Fibroblast of lung (primary cell): ENCODE data around the gene IGF2BP2. TPM values are rescaled to one million over a fixed set of nuclear protein-coding genes. Genes with fewer than 3 reads are reported as not detected.

Experiments used
- DNase-seq, 2 donors: peaks; one replicate each; pipeline versions ENCODE4 v3.0.0 to v3.0.0-alpha.2; 2010; ENCODE audit warnings: low read depth in 2 of 2
- H2AFZ ChIP-seq: 2 replicates; pipeline ENCODE4 v1.5.1; 2012; ENCODE audit warnings: low read length, control low read depth, inconsistent platforms
- H3K27ac ChIP-seq: 2 replicates; pipeline ENCODE4 v1.5.1; 2011; ENCODE audit warnings: low read length, control low read depth; ENCODE audit not compliant: insufficient read depth
- H3K27me3 ChIP-seq: 2 replicates; pipeline ENCODE4 v1.5.1; 2011; ENCODE audit warnings: mild to moderate bottlenecking, low read length; ENCODE audit not compliant: control insufficient read depth, insufficient read depth
- H3K36me3 ChIP-seq: 2 replicates; pipeline ENCODE4 v1.5.1; 2011; ENCODE audit warnings: low read length; ENCODE audit not compliant: control insufficient read depth, insufficient read depth
- H3K4me1 ChIP-seq: 2 replicates; pipeline ENCODE4 v1.5.1; 2011; ENCODE audit warnings: low read length; ENCODE audit not compliant: control insufficient read depth, insufficient read depth; ENCODE audit errors: extremely low read depth
- H3K4me2 ChIP-seq: 2 replicates; pipeline ENCODE4 v1.5.1; 2011; ENCODE audit warnings: low read length, control low read depth; ENCODE audit not compliant: insufficient read depth; ENCODE audit errors: extremely low read depth
- H3K4me3 ChIP-seq, 4 experiments: fragments of 200-600 bp in 1 of 4; sonication (generic) in 1 of 4; replicated peaks in 1 of 4; 2 replicates each; pipeline ENCODE4 v1.5.1; 2011 to 2016; ENCODE audit warnings: low read length in 4 of 4, low read depth in 3 of 4, mild to moderate bottlenecking in 3 of 4, control low read depth in 2 of 4, inconsistent platforms in 1 of 4, mixed read lengths in 1 of 4; ENCODE audit not compliant: insufficient read depth in 1 of 4; ENCODE audit errors: control extremely low read depth in 1 of 4
- H3K79me2 ChIP-seq: 2 replicates; pipeline ENCODE4 v1.5.1; 2012; ENCODE audit warnings: mild to moderate bottlenecking, low read length, inconsistent platforms; ENCODE audit not compliant: control insufficient read depth, insufficient read depth
- H3K9ac ChIP-seq: 2 replicates; pipeline ENCODE4 v1.5.1; 2011; ENCODE audit warnings: mild to moderate bottlenecking, low read length, control low read depth; ENCODE audit not compliant: insufficient read depth
- H3K9me3 ChIP-seq: 2 replicates; pipeline ENCODE4 v1.5.1; 2012; ENCODE audit warnings: low read depth, low read length; ENCODE audit not compliant: control insufficient read depth, insufficient read depth
- H4K20me1 ChIP-seq: 2 replicates; pipeline ENCODE4 v1.5.1; 2011; ENCODE audit warnings: low read length; ENCODE audit not compliant: control insufficient read depth, insufficient read depth; ENCODE audit errors: extremely low read depth
- EZH2 ChIP-seq: IDR thresholded peaks from 2 replicates; pipeline ENCODE4 v1.5.1; 2012; ENCODE audit warnings: low read length, control low read depth, mild to moderate bottlenecking; ENCODE audit errors: missing control alignments
- polyA plus RNA-seq, 2 donors: library from polyadenylated mRNA; depleted of rRNA in 1 of 2; stranded (reverse) in 1 of 2; unstranded in 1 of 2; fragments of >200 nt; gene quantifications; 2 replicates each; pipeline ENCODE4 v1.2.1, GENCODE V29; 2011 to 2012; ENCODE audit warnings: missing spikeins in 1 of 2
- total RNA-seq: library from RNA; depleted of rRNA; stranded (reverse); fragments of >200 nt; gene quantifications from 2 replicates; pipeline ENCODE4 v1.2.1, GENCODE V29; 2014
- TF ChIP-seq, protein P1 (sequence below), 2 donors: IDR thresholded peaks in 1 of 2; conservative IDR thresholded peaks in 1 of 2; 1 replicate in 1 of 2; 2 replicates in 1 of 2; pipeline ENCODE4 v1.5.1; 2011 to 2012; ENCODE audit warnings: low read length in 2 of 2, control low read depth in 1 of 2, inconsistent platforms in 1 of 2, low read depth in 1 of 2, mild to moderate bottlenecking in 1 of 2

Gene IGF2BP2
- total and polyA plus RNA-seq, 2 donors (not counting 1 experiment from before 2014, with no cell fraction given): 5.5 to 46.1 TPM

GRCh38 chr3:185716436-185717108 is 108.3 kb downstream of the IGF2BP2 start:
- peaks cover 11% of the 10 kb centered on the region for H3K4me1 ChIP-seq
- H4K20me1 ChIP-seq: peaks cover 4% of the 10 kb centered on the region

DNA sequence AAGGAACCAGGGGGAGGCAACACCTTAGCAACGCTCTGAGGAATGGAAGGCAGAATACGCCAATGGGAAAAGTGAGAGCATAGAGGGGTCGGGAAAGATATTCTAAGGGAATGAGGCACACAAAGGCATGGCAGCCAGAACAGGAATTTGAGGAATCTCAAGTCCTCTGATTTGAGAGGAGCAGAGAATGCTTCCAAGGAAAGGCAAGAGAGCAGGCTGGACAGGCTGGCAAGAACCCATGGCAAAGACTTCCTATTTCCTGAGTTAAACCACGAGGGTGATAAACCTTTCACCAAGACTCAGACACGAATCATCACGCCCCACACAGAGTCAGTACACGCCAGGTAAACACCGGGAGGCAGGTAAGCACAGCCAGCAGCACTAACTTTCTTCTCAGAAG is 109.8 kb downstream of the IGF2BP2 start:
- H2AFZ ChIP-seq: no peak overlapping the region
- peaks cover 11% of the 10 kb centered on the region for H3K4me1 ChIP-seq
- no peaks in the 10 kb centered on the region for H3K27me3 ChIP-seq
- peak in 1 of 2 donors; percentile 85 for DNase-seq
- H3K79me2 ChIP-seq: peaks cover 42% of the 10 kb centered on the region
- no peak overlapping the region for H3K4me2 ChIP-seq
- no peak overlapping the region for H3K9ac ChIP-seq
- H4K20me1 ChIP-seq: peaks cover 4% of the 10 kb centered on the region
- no peak overlapping the region for H3K4me3 ChIP-seq
- TF ChIP-seq, protein P1, sequence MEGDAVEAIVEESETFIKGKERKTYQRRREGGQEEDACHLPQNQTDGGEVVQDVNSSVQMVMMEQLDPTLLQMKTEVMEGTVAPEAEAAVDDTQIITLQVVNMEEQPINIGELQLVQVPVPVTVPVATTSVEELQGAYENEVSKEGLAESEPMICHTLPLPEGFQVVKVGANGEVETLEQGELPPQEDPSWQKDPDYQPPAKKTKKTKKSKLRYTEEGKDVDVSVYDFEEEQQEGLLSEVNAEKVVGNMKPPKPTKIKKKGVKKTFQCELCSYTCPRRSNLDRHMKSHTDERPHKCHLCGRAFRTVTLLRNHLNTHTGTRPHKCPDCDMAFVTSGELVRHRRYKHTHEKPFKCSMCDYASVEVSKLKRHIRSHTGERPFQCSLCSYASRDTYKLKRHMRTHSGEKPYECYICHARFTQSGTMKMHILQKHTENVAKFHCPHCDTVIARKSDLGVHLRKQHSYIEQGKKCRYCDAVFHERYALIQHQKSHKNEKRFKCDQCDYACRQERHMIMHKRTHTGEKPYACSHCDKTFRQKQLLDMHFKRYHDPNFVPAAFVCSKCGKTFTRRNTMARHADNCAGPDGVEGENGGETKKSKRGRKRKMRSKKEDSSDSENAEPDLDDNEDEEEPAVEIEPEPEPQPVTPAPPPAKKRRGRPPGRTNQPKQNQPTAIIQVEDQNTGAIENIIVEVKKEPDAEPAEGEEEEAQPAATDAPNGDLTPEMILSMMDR (conservative IDR thresholded peaks at IDR 0.05 in 1 of 2, IDR thresholded peaks at IDR 0.05 in 1 of 2; ENCODE audit: low read depth in 1 of 2, low read length in 2 of 2): no peak
- TF ChIP-seq EZH2: no peak
- H3K36me3 ChIP-seq: no peaks in the 10 kb centered on the region
- no peak overlapping the region for H3K27ac ChIP-seq
- no peaks in the 10 kb centered on the region for H3K9me3 ChIP-seq

More at GRCh38 chr3:185716436-185717108, 108.3 kb downstream of the IGF2BP2 start:
- no peak for TF ChIP-seq EZH2
- TF ChIP-seq, protein P1 (conservative IDR thresholded peaks at IDR 0.05 in 1 of 2, IDR thresholded peaks at IDR 0.05 in 1 of 2; ENCODE audit: low read depth in 1 of 2, low read length in 2 of 2): no peak
- no peak overlapping the region for H3K9ac ChIP-seq
- H3K27ac ChIP-seq: peak overlapping the region; percentile 11
- no peaks in the 10 kb centered on the region for H3K27me3 ChIP-seq
- H3K79me2 ChIP-seq: peaks cover 39% of the 10 kb centered on the region
- no peak overlapping the region for H3K4me2 ChIP-seq
- H3K4me3 ChIP-seq: no peak overlapping the region
- no peaks in the 10 kb centered on the region for H3K36me3 ChIP-seq
- no peak for DNase-seq
- no peaks in the 10 kb centered on the region for H3K9me3 ChIP-seq
- H2AFZ ChIP-seq: no peak overlapping the region

DNA sequence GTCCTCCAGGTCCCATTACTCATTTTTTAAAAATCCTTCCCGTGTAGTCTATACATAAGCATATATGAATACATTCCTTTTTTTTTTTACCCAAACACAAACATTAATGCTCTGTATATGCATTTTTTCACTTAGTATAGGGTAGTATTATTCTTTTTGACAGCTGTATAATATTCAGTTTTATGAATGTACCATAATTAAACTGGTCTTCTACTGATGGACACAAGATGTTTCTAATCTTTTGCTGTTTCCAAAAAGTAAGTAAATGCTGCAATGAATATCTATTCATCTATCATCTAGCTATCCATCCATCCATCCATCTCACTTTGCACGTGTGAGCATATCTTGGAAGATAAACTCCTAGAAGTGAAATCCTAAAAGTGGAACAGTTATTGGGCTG is 110.8 kb downstream of the IGF2BP2 start:
- Histone ChIP-seq H3K4me3 (no peak overlapping the region), H3K4me2 (no peak overlapping the region), H3K9ac (no peak overlapping the region), H3K27me3 (no peaks in the 10 kb centered on the region), H3K4me1 (peaks cover 12% of the 10 kb centered on the region), H3K79me2 (peaks cover 46% of the 10 kb centered on the region), H2AFZ (no peak overlapping the region), H3K27ac (no peak overlapping the region), H3K9me3 (no peaks in the 10 kb centered on the region), H3K36me3 (no peaks in the 10 kb centered on the region), H4K20me1 (peaks cover 4% of the 10 kb centered on the region)
- TF ChIP-seq, protein P1 (conservative IDR thresholded peaks at IDR 0.05 in 1 of 2, IDR thresholded peaks at IDR 0.05 in 1 of 2; ENCODE audit: low read depth in 1 of 2, low read length in 2 of 2): no peak
- TF ChIP-seq EZH2: no peak
- DNase-seq: no peak
